ENCODE results near the gene HMCN1.

GRCh38 chr1:185821612-185822385 is 87.6 kb downstream of the HMCN1 start:
- TF ChIP-seq, protein P1, sequence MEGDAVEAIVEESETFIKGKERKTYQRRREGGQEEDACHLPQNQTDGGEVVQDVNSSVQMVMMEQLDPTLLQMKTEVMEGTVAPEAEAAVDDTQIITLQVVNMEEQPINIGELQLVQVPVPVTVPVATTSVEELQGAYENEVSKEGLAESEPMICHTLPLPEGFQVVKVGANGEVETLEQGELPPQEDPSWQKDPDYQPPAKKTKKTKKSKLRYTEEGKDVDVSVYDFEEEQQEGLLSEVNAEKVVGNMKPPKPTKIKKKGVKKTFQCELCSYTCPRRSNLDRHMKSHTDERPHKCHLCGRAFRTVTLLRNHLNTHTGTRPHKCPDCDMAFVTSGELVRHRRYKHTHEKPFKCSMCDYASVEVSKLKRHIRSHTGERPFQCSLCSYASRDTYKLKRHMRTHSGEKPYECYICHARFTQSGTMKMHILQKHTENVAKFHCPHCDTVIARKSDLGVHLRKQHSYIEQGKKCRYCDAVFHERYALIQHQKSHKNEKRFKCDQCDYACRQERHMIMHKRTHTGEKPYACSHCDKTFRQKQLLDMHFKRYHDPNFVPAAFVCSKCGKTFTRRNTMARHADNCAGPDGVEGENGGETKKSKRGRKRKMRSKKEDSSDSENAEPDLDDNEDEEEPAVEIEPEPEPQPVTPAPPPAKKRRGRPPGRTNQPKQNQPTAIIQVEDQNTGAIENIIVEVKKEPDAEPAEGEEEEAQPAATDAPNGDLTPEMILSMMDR (IDR thresholded peaks at IDR 0.05) = no peak
- no peak for TF ChIP-seq POLR2A (IDR thresholded peaks at IDR 0.05)
- TF ChIP-seq POLR2AphosphoS5 (IDR thresholded peaks at IDR 0.05) = no peak
